Urothelium cell line (cell line): ENCODE data around the gene CLK1.
"Not testable (repeated sequence)": the region's sequence is repeated elsewhere in the genome, so short reads cannot be mapped to it uniquely, and the experiment has no call there.

Source experiments
- DNase-seq: peaks from one replicate; pipeline ENCODE4 v3.0.0; 2011; ENCODE audit warnings: low spot score, mixed read lengths
- FAIRE-seq: peaks from 2 replicates; lab custom pipeline; 2011; peaks lifted over from hg19 to GRCh38; lab: Jason Lieb, UNC

The CLK1 gene

GRCh38 chr2:200864176-200865034 is at the start of gene CLK1:
Gene CLK1 (minus strand): TSS chr2:200864658. CDS start chr2:200861862, 2,796 bp downstream.
- DNase-seq (peak; percentile 96), FAIRE-seq (peak; percentile 84)

- no peak for DNase-seq
- FAIRE-seq, result no peak
These were observed 49.2 kb upstream of the CLK1 start for GRCh38 chr2:200913654-200914053.

- DNase-seq, result no peak
- no peak for FAIRE-seq
These were observed 45.5 kb upstream of the CLK1 start for GRCh38 chr2:200909958-200910357.

GRCh38 chr2:200905618-200906296 is 41.3 kb upstream of the CLK1 start:
- FAIRE-seq, result peak; percentile 27

GRCh38 chr2:200901459-200902072 is 37.1 kb upstream of the CLK1 start:
- peak; percentile 82 for DNase-seq
- no peak for FAIRE-seq

More at GRCh38 chr2:200905618-200906296, 41.3 kb upstream of the CLK1 start:
- DNase-seq, result peak; percentile 52

GRCh38 chr2:200899482-200899881 is 35.0 kb upstream of the CLK1 start:
- DNase-seq, result no peak
- no peak for FAIRE-seq

GRCh38 chr2:200888704-200889625 is 24.5 kb upstream of the CLK1 start, which contains the start of the genes NIF3L1 and PPIL3:
Gene NIF3L1 (plus strand): TSS chr2:200889371. CDS start chr2:200891944, 2,573 bp downstream.
Gene PPIL3 (minus strand): TSS chr2:200889077. CDS start chr2:200887615, 1,462 bp downstream.
- peak; percentile 63 for FAIRE-seq
- DNase-seq, result peak; percentile 94

GRCh38 chr2:200881715-200882249 is 17.3 kb upstream of the CLK1 start:
- not testable (repeated sequence) for DNase-seq, FAIRE-seq

- FAIRE-seq (no peak), DNase-seq (no peak)
These were observed 13.9 kb upstream of the CLK1 start for GRCh38 chr2:200878289-200878880.

GRCh38 chr2:200877443-200877842 is 13.0 kb upstream of the CLK1 start:
- no peak for DNase-seq
- FAIRE-seq, result no peak

- no peak for DNase-seq
- FAIRE-seq, result no peak
These were observed 9.1 kb upstream of the CLK1 start for GRCh38 chr2:200873560-200873959.

GRCh38 chr2:200871151-200871550 is 6.7 kb upstream of the CLK1 start:
- FAIRE-seq, result no peak

GRCh38 chr2:200869014-200869413 is 4.6 kb upstream of the CLK1 start:
- no peak for DNase-seq
- FAIRE-seq, result no peak

More at GRCh38 chr2:200871151-200871550, 6.7 kb upstream of the CLK1 start:
- DNase-seq, result no peak

GRCh38 chr2:200863782-200864175 is 679 bp downstream of the CLK1 start:
- FAIRE-seq, result no peak
- no peak for DNase-seq

GRCh38 chr2:200862532-200863000 is 1.9 kb downstream of the CLK1 start:
- no peak for DNase-seq
- FAIRE-seq, result no peak

- no peak for DNase-seq
- no peak for FAIRE-seq
These were observed 2.8 kb downstream of the CLK1 start for GRCh38 chr2:200861617-200862155.

- no peak for DNase-seq
- no peak for FAIRE-seq
These were observed 4.2 kb downstream of the CLK1 start for GRCh38 chr2:200860092-200860795.

- no peak for FAIRE-seq
- no peak for DNase-seq
These were observed 7.7 kb downstream of the CLK1 start for GRCh38 chr2:200856806-200857205.
